ENCODE measurements around the gene TJP3. TPM values are rescaled to one million over a fixed set of nuclear protein-coding genes. Genes with fewer than 3 reads are reported as not detected.

Gene TJP3
- total RNA-seq, 2 donors from 2014 or later = 1.1 TPM; not detected in 1

DNA sequence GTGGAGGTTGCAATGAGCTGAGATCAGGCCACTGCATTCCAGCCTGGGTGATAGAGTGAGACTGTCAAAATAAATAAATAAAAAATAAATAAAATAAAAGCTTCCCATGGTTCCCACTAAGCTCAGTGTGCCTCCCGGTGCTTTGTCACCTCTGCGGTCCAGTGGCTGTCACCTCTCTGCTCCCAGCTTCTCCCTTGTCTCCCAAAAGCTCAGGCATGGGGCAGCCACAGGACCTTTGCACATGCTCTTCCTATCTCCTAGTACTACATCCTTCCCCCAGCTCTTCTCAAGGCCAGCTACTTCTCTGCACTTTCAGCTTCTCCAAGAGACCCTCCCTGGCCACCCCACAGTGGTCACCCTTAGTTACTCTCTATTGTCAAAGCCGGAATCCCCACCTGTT lies 85.6 kb downstream of the TJP3 start:
- Histone ChIP-seq H3K36me3 (no peaks in the 10 kb centered on the region), H3K9me3 (peaks cover 0 to 21% of the 10 kb centered on the region in 2 donors), H3K4me1 (no peaks in the 10 kb centered on the region), H3K4me3 (no peak overlapping the region), H3K27ac (no peak overlapping the region), H3K27me3 (no peaks in the 10 kb centered on the region)
- TF ChIP-seq, protein P1, sequence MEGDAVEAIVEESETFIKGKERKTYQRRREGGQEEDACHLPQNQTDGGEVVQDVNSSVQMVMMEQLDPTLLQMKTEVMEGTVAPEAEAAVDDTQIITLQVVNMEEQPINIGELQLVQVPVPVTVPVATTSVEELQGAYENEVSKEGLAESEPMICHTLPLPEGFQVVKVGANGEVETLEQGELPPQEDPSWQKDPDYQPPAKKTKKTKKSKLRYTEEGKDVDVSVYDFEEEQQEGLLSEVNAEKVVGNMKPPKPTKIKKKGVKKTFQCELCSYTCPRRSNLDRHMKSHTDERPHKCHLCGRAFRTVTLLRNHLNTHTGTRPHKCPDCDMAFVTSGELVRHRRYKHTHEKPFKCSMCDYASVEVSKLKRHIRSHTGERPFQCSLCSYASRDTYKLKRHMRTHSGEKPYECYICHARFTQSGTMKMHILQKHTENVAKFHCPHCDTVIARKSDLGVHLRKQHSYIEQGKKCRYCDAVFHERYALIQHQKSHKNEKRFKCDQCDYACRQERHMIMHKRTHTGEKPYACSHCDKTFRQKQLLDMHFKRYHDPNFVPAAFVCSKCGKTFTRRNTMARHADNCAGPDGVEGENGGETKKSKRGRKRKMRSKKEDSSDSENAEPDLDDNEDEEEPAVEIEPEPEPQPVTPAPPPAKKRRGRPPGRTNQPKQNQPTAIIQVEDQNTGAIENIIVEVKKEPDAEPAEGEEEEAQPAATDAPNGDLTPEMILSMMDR (IDR thresholded peaks at IDR 0.05) = no peak
- no peak for DNase-seq (ENCODE audit: low spot score)

DNA sequence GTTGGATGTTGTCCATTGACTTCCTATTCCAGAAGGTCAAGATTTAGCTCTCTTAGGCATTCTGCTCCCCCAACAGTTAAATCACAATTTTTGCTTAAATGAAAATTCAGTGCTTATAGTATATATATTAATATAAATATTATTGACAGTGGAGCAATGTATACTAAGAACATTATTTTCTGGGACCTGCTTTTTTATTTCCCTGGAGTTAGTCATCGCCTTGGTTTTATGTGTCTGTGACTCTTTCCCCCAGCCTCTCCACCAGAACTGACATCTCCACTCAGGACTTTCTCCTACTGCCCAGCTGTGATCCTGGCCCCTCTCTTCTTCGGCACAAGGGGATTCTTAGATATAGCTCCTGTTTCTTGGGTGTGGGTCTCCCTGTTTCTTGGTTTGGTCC lies 88.2 kb downstream of the TJP3 start:
- DNase-seq (ENCODE audit: low spot score) = no peak
- Histone ChIP-seq H3K4me3 (no peak overlapping the region), H3K4me1 (peaks cover 0 to 3% of the 10 kb centered on the region in 2 donors), H3K9me3 (peaks cover 0 to 12% of the 10 kb centered on the region in 2 donors), H3K27ac (no peak overlapping the region), H3K27me3 (no peaks in the 10 kb centered on the region), H3K36me3 (no peaks in the 10 kb centered on the region)
- TF ChIP-seq, protein P1 (IDR thresholded peaks at IDR 0.05) = no peak

DNA sequence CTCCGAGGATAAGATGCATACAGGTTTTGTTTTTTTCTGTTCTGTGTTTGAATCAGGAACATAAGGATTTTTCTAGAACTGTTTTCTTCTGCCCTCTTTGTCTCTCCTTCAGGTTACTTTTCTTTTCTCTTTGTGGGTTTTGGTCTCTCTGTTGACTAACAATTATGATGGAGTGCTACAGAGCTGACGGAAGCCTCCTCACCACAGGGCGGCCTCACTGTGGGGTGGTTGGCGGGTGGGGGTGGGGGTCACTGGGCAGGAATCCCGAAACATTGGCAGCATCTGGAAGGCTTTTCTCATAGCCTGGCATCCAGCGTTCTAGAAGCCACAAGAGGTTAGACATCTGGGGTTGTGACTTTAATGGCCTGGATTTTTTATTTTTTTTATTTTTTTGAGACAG lies 90.0 kb downstream of the TJP3 start:
- TF ChIP-seq, protein P1 (IDR thresholded peaks at IDR 0.05) = no peak
- Histone ChIP-seq H3K27me3 (peaks cover 0 to 6% of the 10 kb centered on the region in 2 donors), H3K36me3 (no peaks in the 10 kb centered on the region), H3K9me3 (peaks cover 0 to 12% of the 10 kb centered on the region in 2 donors), H3K4me1 (peaks cover 0 to 11% of the 10 kb centered on the region in 2 donors), H3K4me3 (no peak overlapping the region), H3K27ac (no peak overlapping the region)
- no peak for DNase-seq (ENCODE audit: low spot score)

Other genes starting within 250 kb of the TJP3 start
- gene SMIM24, start 227.9 kb upstream of the TJP3 start, total RNA-seq = not detected
- not detected for gene SMIM44, start 224.9 kb upstream of the TJP3 start, total RNA-seq
- 10 to 100 TPM; 14.1 to 18.4 TPM for gene DOHH, start 207.7 kb upstream of the TJP3 start, total RNA-seq
- gene FZR1, start 202.1 kb upstream of the TJP3 start, total RNA-seq = 10 to 100 TPM; 20.6 to 21.7 TPM
- not detected for gene TEKTIP1, start 169.2 kb upstream of the TJP3 start, total RNA-seq
- gene MFSD12, start 150.8 kb upstream of the TJP3 start, total RNA-seq = 10 to 100 TPM; 15.8 to 35.4 TPM
- 10 to 100 TPM; 51.8 to 52.5 TPM for gene HMG20B, start 135.4 kb upstream of the TJP3 start, total RNA-seq
- gene GIPC3, start 122.9 kb upstream of the TJP3 start, total RNA-seq = 1 to 10 TPM in 1 of 2 donors, under 1 TPM in 1; 0.96 to 1.5 TPM
- 1 to 10 TPM in 1 of 2 donors, under 1 TPM in 1; 0.67 to 1.1 TPM for gene TBXA2R, start 101.5 kb upstream of the TJP3 start, total RNA-seq
- gene CACTIN, start 81.6 kb upstream of the TJP3 start, total RNA-seq = 10 to 100 TPM; 11.2 to 22.8 TPM
- 10 to 100 TPM; 31.3 to 45.8 TPM for gene PIP5K1C, start 7.9 kb upstream of the TJP3 start, total RNA-seq
- gene APBA3, start 53.3 kb downstream of the TJP3 start, total RNA-seq = 10 to 100 TPM; 14.7 to 24.8 TPM
- 10 to 100 TPM; 81.0 to 84.4 TPM for gene MRPL54, start 54.3 kb downstream of the TJP3 start, total RNA-seq
- gene RAX2, start 63.8 kb downstream of the TJP3 start, total RNA-seq = not detected
- 1 to 10 TPM in 1 of 2 donors, under 1 TPM in 1; 0.26 to 1.5 TPM for gene MATK, start 78.0 kb downstream of the TJP3 start, total RNA-seq
- gene ZFR2, start 160.7 kb downstream of the TJP3 start, total RNA-seq = not detected
- not detected for gene ATCAY, start 172.3 kb downstream of the TJP3 start, total RNA-seq
- gene NMRK2, start 224.7 kb downstream of the TJP3 start, total RNA-seq = 1,000 to 10,000 TPM; 1,342 to 2,195 TPM

Data from right atrium auricular region (tissue), 2 donors.